Measurements from ENCODE around the gene IFNB1. TPM values are rescaled to one million over a fixed set of nuclear protein-coding genes. Genes with fewer than 3 reads are reported as not detected.

Gene IFNB1
- total RNA-seq, 1 experiment from 2014 or later = not detected

- no peak overlapping the region for H3K27ac ChIP-seq (ENCODE audit: low read depth, low read length)
- H3K79me2 ChIP-seq (ENCODE audit: insufficient read depth, low read length) = no peaks in the 10 kb centered on the region
- H3K9me2 ChIP-seq (ENCODE audit: insufficient read depth) = no peaks in the 10 kb centered on the region
- CTCF ChIA-PET = no interaction called here
- POLR2A ChIA-PET = no interaction called here
- H3K36me3 ChIP-seq (ENCODE audit: control insufficient read depth in 1 of 2, insufficient read depth in 2 of 2, low read length in 2 of 2) = no peaks in the 10 kb centered on the region
- intact Hi-C loops (cut with micrococcal nuclease) = no loop called here
- BruUV-seq (replicated peaks) = no TSS peak
- H4K20me1 ChIP-seq (ENCODE audit: insufficient read depth) = no peaks in the 10 kb centered on the region
- ATAC-seq (no peak), DNase-seq (ENCODE audit: low read depth, low spot score) (no peak)
- H3K4me2 ChIP-seq (ENCODE audit: low read length) = no peak overlapping the region
- no peak overlapping the region for H2AFZ ChIP-seq (ENCODE audit: low read depth, low read length, poor library complexity, severe bottlenecking)
- no peak for TF ChIP-seq ZNF274 (IDR thresholded peaks at IDR 0.05; ENCODE audit: low read depth, low read length)
- no peak for TF ChIP-seq FOSL1 (IDR thresholded peaks at IDR 0.05; ENCODE audit: low read depth)
- TF ChIP-seq YY1 (IDR thresholded peaks at IDR 0.05; ENCODE audit: extremely low read depth, insufficient replicate concordance, low read depth, low read length) = no peak
- no peak for TF ChIP-seq ATF3 (IDR thresholded peaks at IDR 0.05)
- no peak for TF ChIP-seq RAD21 (IDR thresholded peaks at IDR 0.05; ENCODE audit: low read depth)
- no peak for TF ChIP-seq SP1 (IDR thresholded peaks at IDR 0.05; ENCODE audit: low read depth)
- no peak for TF ChIP-seq POLR2AphosphoS5 (IDR thresholded peaks at IDR 0.05; ENCODE audit: low read depth, low read length)
- TF ChIP-seq EZH2 (IDR thresholded peaks at IDR 0.05) = no peak
- TF ChIP-seq TCF7L2 (IDR thresholded peaks at IDR 0.05; ENCODE audit: borderline replicate concordance, extremely low read depth, insufficient read depth, insufficient read length) = no peak
- TF ChIP-seq JUND (IDR thresholded peaks at IDR 0.05) = no peak
- no peak for TF ChIP-seq SIN3A (IDR thresholded peaks at IDR 0.05; ENCODE audit: low read depth)
- no peak for TF ChIP-seq SRF (IDR thresholded peaks at IDR 0.05; ENCODE audit: low read depth)
- no peak for TF ChIP-seq CTCF (IDR thresholded peaks at IDR 0.05 in 2 of 3, conservative IDR thresholded peaks at IDR 0.05 in 1 of 3; ENCODE audit: borderline replicate concordance in 1 of 3, insufficient read depth in 1 of 3, low read depth in 2 of 3, low read length in 2 of 3)
- no peak for TF ChIP-seq MAX (IDR thresholded peaks at IDR 0.05)
- TF ChIP-seq EGR1 (IDR thresholded peaks at IDR 0.05; ENCODE audit: low read depth) = no peak
- no peak for TF ChIP-seq CBX3 (IDR thresholded peaks at IDR 0.05; ENCODE audit: low read depth)
- no peak for TF ChIP-seq EZH2phosphoT487 (IDR thresholded peaks at IDR 0.05; ENCODE audit: borderline replicate concordance)
- no peaks in the 10 kb centered on the region for H3K9me3 ChIP-seq (ENCODE audit: control insufficient read depth in 1 of 2, insufficient read depth in 1 of 2, low read depth in 1 of 2, low read length in 2 of 2)
- no peaks in the 10 kb centered on the region for H3K27me3 ChIP-seq (ENCODE audit: insufficient read depth, low read length)
- H3K4me3 ChIP-seq (replicated peaks in 1 of 2; ENCODE audit: low read depth in 1 of 2, low read length in 2 of 2) = no peak overlapping the region
- no peak overlapping the region for H3K9ac ChIP-seq (ENCODE audit: low read length)
- RAD21 ChIA-PET (ENCODE audit: low non-redundant PET in 1 of 2, low total read pairs in 2 of 2, uncharacterized antibody in 2 of 2, unreplicated experiment in 2 of 2) = no interaction called here
- H3K4me1 ChIP-seq (ENCODE audit: control insufficient read depth in 1 of 2, insufficient read depth in 2 of 2, low read length in 2 of 2) = no peaks in the 10 kb centered on the region
These were observed 48.1 kb downstream of the IFNB1 start for GRCh38 chr9:21029661-21030060.
